Endothelial cell of umbilical vein (primary cell): ENCODE measurements around the gene TRNT1.

Experiments
- FOS ChIP-seq: IDR thresholded peaks from 2 replicates; pipeline ENCODE4 v1.6.1; 2011; ENCODE audit warnings: mild to moderate bottlenecking, low read length, moderate library complexity, borderline replicate concordance; ENCODE audit not compliant: insufficient read depth
- POLR2AphosphoS5 ChIP-seq: IDR thresholded peaks from 2 replicates; pipeline ENCODE4 v1.6.1; 2012; ENCODE audit warnings: low read depth, mild to moderate bottlenecking, control low read depth, low read length, moderate library complexity; ENCODE audit not compliant: insufficient read depth
- TF ChIP-seq, protein P1 (sequence below), 2 donors: IDR thresholded peaks; 1 replicate in 1 of 2; 2 replicates in 1 of 2; pipeline ENCODE4 v1.5.1; 2011; ENCODE audit warnings: low read length in 2 of 2, mild to moderate bottlenecking in 2 of 2, moderate library complexity in 2 of 2, control low read depth in 1 of 2, inconsistent platforms in 1 of 2, low read depth in 1 of 2; ENCODE audit not compliant: insufficient read depth in 1 of 2; ENCODE audit errors: extremely low read depth in 1 of 2

DNA sequence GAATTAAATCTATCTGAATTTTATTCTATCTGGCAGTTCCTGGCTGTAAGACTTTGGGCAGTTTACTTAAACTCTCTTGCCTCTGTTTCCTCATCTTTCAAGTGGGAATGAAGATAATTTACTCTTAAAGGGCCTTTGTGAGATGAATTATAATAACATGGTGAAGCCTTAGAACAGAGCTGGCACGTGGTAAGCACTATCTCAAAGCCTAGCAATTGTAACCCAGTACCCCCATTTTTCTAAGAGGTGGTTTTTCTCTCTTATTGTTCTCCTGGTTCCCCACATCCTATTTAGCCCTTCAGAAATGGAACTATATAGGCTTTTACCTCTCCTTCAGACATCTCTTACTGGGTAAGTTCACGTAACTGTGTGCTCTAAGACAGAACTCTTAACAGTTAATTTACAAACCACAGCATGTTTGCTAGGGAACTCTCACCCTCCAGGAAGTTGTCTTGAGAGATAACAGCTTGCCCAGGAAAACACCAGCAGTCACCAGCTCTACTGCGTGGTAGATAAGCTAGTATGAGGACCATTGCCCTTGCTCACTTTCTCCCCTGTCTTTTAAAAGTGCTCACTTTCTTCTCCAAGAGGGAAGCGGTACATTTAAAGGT lies 65.0 kb downstream of the TRNT1 start:
- TF ChIP-seq FOS (no peak), POLR2AphosphoS5 (no peak)
- TF ChIP-seq, protein P1, sequence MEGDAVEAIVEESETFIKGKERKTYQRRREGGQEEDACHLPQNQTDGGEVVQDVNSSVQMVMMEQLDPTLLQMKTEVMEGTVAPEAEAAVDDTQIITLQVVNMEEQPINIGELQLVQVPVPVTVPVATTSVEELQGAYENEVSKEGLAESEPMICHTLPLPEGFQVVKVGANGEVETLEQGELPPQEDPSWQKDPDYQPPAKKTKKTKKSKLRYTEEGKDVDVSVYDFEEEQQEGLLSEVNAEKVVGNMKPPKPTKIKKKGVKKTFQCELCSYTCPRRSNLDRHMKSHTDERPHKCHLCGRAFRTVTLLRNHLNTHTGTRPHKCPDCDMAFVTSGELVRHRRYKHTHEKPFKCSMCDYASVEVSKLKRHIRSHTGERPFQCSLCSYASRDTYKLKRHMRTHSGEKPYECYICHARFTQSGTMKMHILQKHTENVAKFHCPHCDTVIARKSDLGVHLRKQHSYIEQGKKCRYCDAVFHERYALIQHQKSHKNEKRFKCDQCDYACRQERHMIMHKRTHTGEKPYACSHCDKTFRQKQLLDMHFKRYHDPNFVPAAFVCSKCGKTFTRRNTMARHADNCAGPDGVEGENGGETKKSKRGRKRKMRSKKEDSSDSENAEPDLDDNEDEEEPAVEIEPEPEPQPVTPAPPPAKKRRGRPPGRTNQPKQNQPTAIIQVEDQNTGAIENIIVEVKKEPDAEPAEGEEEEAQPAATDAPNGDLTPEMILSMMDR (IDR thresholded peaks at IDR 0.05; ENCODE audit: extremely low read depth in 1 of 2, insufficient read depth in 1 of 2, low read depth in 1 of 2, low read length in 2 of 2): no peak
